GM12892 (cell line): Measurements from ENCODE around the gene NDUFS3.

Source experiments
- DNase-seq: peaks from one replicate; pipeline ENCODE4 v3.0.0; 2011; ENCODE audit not compliant: insufficient read length
- FAIRE-seq: peaks from 2 replicates; lab custom pipeline; 2011; peaks lifted over from hg19 to GRCh38; lab: Jason Lieb, UNC
- POLR2A ChIP-seq: IDR thresholded peaks from 2 replicates; pipeline ENCODE4 v1.6.1; 2011; ENCODE audit warnings: low read depth, low read length, control low read depth
- POLR2AphosphoS5 ChIP-seq: IDR thresholded peaks from 2 replicates; pipeline ENCODE4 v1.6.1; 2011; ENCODE audit warnings: low read depth, low read length, control low read depth
- TAF1 ChIP-seq: IDR thresholded peaks from 2 replicates; pipeline ENCODE4 v1.6.1; 2011; ENCODE audit warnings: low read depth, mild to moderate bottlenecking, control low read depth, low read length, borderline replicate concordance

NDUFS3 gene

DNA sequence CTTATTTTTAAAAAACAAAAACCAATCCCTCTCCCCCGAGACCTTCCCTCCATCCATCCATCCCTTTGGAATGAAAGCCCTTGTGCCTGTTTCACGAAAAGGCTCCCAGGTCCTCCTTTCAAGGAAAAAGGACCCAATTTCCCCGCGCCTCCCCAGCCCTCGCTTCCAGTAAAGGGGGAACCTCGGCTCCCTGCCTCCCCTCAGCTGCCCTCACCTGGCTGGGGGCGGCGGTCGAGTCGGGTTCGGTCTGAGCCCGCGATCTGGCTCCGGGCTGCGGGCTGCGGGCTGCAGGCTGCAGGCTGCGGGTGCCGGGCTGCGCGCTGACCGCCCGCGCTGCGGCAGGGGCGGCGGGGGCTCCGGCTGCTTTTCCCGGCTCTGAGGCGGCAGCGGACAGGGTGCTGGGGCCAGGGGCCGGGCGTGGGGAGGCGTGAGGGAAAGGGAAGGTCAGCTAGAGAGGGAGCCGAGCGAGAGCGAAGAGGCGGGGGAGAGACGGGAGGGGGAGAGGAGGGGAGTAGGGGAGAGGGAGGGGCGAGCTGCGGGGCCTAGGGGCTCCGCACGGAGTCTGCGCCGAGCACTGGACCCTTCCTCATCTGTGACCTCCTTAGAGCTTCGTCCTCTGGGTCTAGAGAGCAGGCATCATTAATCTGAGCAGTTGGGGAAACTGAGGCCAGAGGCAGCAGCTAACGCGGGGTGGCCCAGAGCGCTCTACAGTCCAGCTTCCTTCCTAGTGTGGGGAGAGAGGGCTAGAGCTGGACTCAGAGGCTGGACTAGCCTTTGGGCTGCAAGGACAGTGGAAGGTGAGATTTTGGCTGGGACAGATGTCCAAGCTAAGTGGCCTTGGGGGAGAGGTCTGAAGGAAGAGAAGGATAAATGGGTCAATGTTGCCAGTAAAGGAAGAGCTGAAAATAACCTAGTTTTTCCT, 15.3 kb downstream of the NDUFS3 start, which contains the start of gene C1QTNF4:
Gene C1QTNF4, minus strand, starts transcription at position 478 of the 922 bp plus-strand sequence. CDS start 3,601 bp downstream, outside the sequence.
- no peak for DNase-seq
- FAIRE-seq, result no peak
- no peak for TF ChIP-seq POLR2AphosphoS5
- no peak for TF ChIP-seq POLR2A
- no peak for TF ChIP-seq TAF1

DNA sequence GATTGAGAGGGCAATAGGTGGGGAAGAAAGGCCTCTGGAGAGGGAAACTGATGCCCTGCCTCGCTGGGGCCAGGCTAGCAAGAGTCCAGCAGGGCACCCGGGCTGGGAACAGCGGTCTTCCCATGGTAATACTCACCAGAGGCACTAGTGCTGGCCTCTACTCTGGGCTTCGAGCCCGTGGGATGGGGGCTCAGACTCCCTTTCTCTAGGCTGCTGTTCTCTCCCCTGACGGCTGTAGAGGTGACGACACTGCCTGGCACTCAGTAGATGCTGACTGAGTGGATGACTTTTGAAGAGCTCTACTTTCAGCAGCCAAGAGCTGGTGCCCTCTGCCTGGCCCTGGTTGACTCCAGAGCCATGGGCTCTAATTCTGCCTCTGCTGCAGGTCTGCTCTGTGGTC, 16.2 kb downstream of the NDUFS3 start:
- no peak for TF ChIP-seq POLR2A
- TF ChIP-seq POLR2AphosphoS5, result no peak
- no peak for TF ChIP-seq TAF1
- FAIRE-seq (no peak), DNase-seq (no peak)

- no peak for DNase-seq
- no peak for FAIRE-seq
- no peak for TF ChIP-seq POLR2AphosphoS5
- TF ChIP-seq TAF1, result no peak
- TF ChIP-seq POLR2A, result no peak
Measured at GRCh38 chr11:47595967-47596366, 17.1 kb downstream of the NDUFS3 start.

GRCh38 chr11:47599902-47600301, 21.0 kb downstream of the NDUFS3 start:
- FAIRE-seq, result no peak
- DNase-seq, result no peak
- no peak for TF ChIP-seq TAF1
- TF ChIP-seq POLR2AphosphoS5, result no peak
- no peak for TF ChIP-seq POLR2A

DNA sequence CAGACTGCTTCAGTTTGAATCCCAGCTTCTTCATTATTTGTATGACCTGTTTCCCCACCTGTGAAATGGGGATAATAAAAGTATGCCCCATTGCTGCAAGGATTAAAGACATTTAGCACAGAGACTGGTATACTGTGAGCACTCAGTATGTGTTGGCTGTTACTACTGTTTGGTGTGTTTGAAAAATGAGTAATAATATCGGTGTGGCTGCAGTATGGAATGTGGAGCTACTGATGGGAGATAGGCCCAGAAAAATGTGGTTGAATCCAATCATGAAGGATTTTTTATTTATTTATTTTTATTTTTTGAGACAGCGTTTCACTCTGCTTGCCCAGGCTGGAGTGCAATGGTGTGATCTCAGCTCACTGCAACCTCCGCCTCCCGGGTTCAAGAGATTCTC, 24.4 kb downstream of the NDUFS3 start:
- TF ChIP-seq TAF1 (no peak), POLR2AphosphoS5 (no peak), POLR2A (no peak)
- DNase-seq, result no peak
- FAIRE-seq, result no peak

GRCh38 chr11:47605921-47606320, 27.0 kb downstream of the NDUFS3 start:
- DNase-seq (no peak), FAIRE-seq (no peak)

DNA sequence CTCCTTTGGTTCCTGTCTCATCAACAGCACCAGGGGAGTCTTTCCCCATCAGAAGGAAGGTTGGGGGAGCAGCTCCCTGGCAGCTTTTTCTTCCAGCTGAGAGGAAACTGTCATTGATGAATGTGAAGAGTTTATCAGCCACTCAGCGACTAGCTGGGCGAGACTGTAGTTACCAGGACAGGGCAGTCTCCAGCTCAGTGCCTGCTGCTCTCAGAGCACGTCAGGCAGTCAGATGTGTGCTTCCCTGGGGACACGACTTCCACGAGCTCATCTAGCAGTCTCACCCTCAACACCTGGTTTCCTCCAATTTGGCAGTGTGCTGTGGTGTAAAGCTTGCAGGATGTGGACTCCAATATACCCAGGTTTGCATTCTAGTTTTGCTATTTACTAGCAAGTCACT, 27.9 kb downstream of the NDUFS3 start:
- TF ChIP-seq POLR2A (no peak), TAF1 (no peak), POLR2AphosphoS5 (no peak)
- DNase-seq (no peak), FAIRE-seq (no peak)

More at GRCh38 chr11:47605921-47606320, 27.0 kb downstream of the NDUFS3 start:
- no peak for TF ChIP-seq POLR2A
- TF ChIP-seq TAF1, result no peak
- TF ChIP-seq POLR2AphosphoS5, result no peak

- TF ChIP-seq TAF1, result no peak
- no peak for TF ChIP-seq POLR2A
- no peak for TF ChIP-seq POLR2AphosphoS5
- DNase-seq (no peak), FAIRE-seq (no peak)
Measured at GRCh38 chr11:47607380-47607779, 28.5 kb downstream of the NDUFS3 start.

DNA sequence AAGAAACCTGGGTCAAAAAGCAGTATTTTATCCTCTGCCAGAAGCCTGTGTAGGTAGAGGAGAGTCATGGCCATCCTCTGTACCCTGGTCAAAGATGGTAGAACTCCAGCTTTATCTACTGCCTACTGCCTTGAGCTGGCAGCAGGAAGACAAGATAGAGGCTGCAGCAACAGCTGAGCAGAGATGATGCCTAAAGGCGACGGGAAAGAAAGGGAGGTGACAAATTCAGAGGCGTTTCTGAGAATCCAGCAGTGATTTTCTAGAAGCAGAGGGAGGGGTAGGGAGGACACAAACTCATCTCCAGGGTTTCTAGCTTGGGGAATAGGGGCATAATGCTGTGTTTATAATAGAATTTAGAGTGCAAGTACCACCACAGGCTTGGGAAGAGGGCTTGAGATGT, 30.8 kb downstream of the NDUFS3 start:
- DNase-seq, result no peak
- no peak for FAIRE-seq
- no peak for TF ChIP-seq TAF1
- no peak for TF ChIP-seq POLR2A
- TF ChIP-seq POLR2AphosphoS5, result no peak

DNA sequence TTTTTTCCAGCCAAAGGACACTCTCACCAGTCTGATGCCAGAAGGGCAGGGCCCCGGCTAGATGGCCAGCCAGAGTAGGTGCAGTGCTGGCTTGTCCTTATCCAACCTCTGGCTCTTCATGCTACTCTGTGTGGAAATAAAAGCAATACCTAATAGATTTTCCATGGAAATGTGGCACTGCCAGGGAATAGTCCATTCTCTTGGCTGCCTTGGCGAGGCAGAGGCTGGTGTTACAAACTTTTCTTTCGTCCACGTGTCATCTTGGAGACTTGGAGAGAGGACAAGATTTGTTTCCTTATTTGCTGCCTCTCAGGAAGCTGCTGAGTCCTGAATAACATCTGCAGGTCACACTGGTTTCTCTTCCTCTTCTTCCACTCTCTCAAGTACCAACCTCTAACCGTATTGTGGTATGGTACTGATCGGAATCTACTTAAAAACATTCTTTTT, 32.5 kb downstream of the NDUFS3 start:
- no peak for TF ChIP-seq TAF1
- TF ChIP-seq POLR2A, result no peak
- TF ChIP-seq POLR2AphosphoS5, result no peak
- DNase-seq, result no peak
- peak; percentile 81 for FAIRE-seq

- no peak for DNase-seq
- no peak for TF ChIP-seq TAF1
- TF ChIP-seq POLR2A, result no peak
- no peak for TF ChIP-seq POLR2AphosphoS5
- no peak for FAIRE-seq
Measured at GRCh38 chr11:47615249-47615648, 36.4 kb downstream of the NDUFS3 start.
